SK-N-SH (cell line): Measurements from ENCODE around the gene ZNF334. TPM values are rescaled to one million over a fixed set of nuclear protein-coding genes. Genes with fewer than 3 reads are reported as not detected.

Experiments used
- CTCF ChIA-PET: fragments of 300-600, 350-600 bp; formaldehyde crosslinking; extraction: SDS; loops from one replicate; lab custom pipeline; 2021; lab: Yijun Ruan, JAX
- POLR2A ChIA-PET: fragments of 350-600 bp; sonication (Branson Sonifier 250); formaldehyde crosslinking; extraction: SDS; loops from one replicate; lab custom pipeline; 2020; ENCODE audit warnings: antibody characterized with exemption, inconsistent platforms; lab: Yijun Ruan, JAX
- DNase-seq: peaks from one replicate; pipeline ENCODE4 v3.0.0; 2012
- H2AFZ ChIP-seq: fragments of 200-600 bp; sonication (generic); 2 replicates; pipeline ENCODE4 v1.8.1; 2016; ENCODE audit warnings: antibody characterized with exemption, mild to moderate bottlenecking, low read depth
- H3F3A ChIP-seq: fragments of 200-600 bp; sonication (generic); replicated peaks from 2 replicates; pipeline ENCODE3; 2016; ENCODE audit warnings: antibody characterized with exemption, mild to moderate bottlenecking; ENCODE audit not compliant: insufficient read depth
- H3K27ac ChIP-seq, 2 experiments: fragments of 200-500 bp in 1 of 2; fragments of 200-600 bp in 1 of 2; sonication (Bioruptor generic) in 1 of 2; sonication (generic), shearing (Covaris generic) in 1 of 2; 2 replicates each; pipeline versions ENCODE4 v1.5.1 to v1.6.1; 2014 to 2016; ENCODE audit warnings: low read depth in 2 of 2, inconsistent platforms in 1 of 2, low read length in 1 of 2, mild to moderate bottlenecking in 1 of 2, mixed read lengths in 1 of 2
- H3K27me3 ChIP-seq: fragments of 200-600 bp; sonication (generic), shearing (Covaris generic); 2 replicates; pipeline ENCODE4 v1.6.1; 2016; ENCODE audit warnings: mixed run types; ENCODE audit not compliant: insufficient read depth
- H3K36me3 ChIP-seq, 2 experiments: fragments of 200-500 bp in 1 of 2; fragments of 200-600 bp in 1 of 2; sonication (Bioruptor generic) in 1 of 2; sonication (generic) in 1 of 2; replicated peaks in 1 of 2; 2 replicates each; pipeline versions ENCODE3 to v1.5.1; 2014 to 2016; ENCODE audit warnings: low read length in 1 of 2, mild to moderate bottlenecking in 1 of 2; ENCODE audit not compliant: insufficient read depth in 2 of 2, control insufficient read depth in 1 of 2
- H3K4me1 ChIP-seq, 2 experiments: fragments of 200-500 bp in 1 of 2; fragments of 200-600 bp in 1 of 2; sonication (Bioruptor generic) in 1 of 2; sonication (generic), shearing (Covaris generic) in 1 of 2; 2 replicates each; pipeline versions ENCODE4 v1.5.1 to v1.6.1; 2014 to 2016; ENCODE audit warnings: low read depth in 1 of 2, low read length in 1 of 2, mixed run types in 1 of 2; ENCODE audit not compliant: insufficient read depth in 2 of 2, control insufficient read depth in 1 of 2
- H3K4me2 ChIP-seq: fragments of 200-600 bp; sonication (generic), shearing (Covaris generic); 2 replicates; pipeline ENCODE4 v1.6.1; 2017; ENCODE audit warnings: mixed run types
- H3K4me3 ChIP-seq, 2 experiments: fragments of 200-500 bp in 1 of 2; fragments of 200-600 bp in 1 of 2; sonication (Bioruptor generic) in 1 of 2; sonication (generic), shearing (Covaris generic) in 1 of 2; 2 replicates each; pipeline versions ENCODE4 v1.5.1 to v1.8.1; 2014 to 2016; ENCODE audit warnings: low read depth in 2 of 2, inconsistent platforms in 1 of 2, low read length in 1 of 2, mild to moderate bottlenecking in 1 of 2, mixed read lengths in 1 of 2, moderate library complexity in 1 of 2
- H3K79me2 ChIP-seq: fragments of 200-600 bp; sonication (generic); 2 replicates; pipeline ENCODE4 v1.8.1; 2017; ENCODE audit warnings: mild to moderate bottlenecking; ENCODE audit not compliant: insufficient read depth
- H3K9ac ChIP-seq: fragments of 200-600 bp; sonication (generic); 2 replicates; pipeline ENCODE4 v1.6.1; 2017; ENCODE audit warnings: mixed run types
- H3K9me2 ChIP-seq: fragments of 200-600 bp; sonication (generic); 2 replicates; pipeline ENCODE4 v1.6.1; 2017; ENCODE audit warnings: mixed run types
- H3K9me3 ChIP-seq: fragments of 200-600 bp; sonication (generic); 2 replicates; pipeline ENCODE4 v1.6.1; 2017; ENCODE audit warnings: mixed run types, mild to moderate bottlenecking, moderate library complexity
- H4K20me1 ChIP-seq: fragments of 200-600 bp; sonication (generic); 2 replicates; pipeline ENCODE4 v1.6.1; 2017; ENCODE audit warnings: mild to moderate bottlenecking, mixed run types; ENCODE audit not compliant: insufficient read depth
- ELF1 ChIP-seq: IDR thresholded peaks from 2 replicates; pipeline ENCODE4 v1.4.0; 2012
- FOSL2 ChIP-seq: IDR thresholded peaks from 2 replicates; pipeline ENCODE4 v1.4.0; 2012; ENCODE audit warnings: low read depth, mild to moderate bottlenecking, moderate library complexity, borderline replicate concordance
- FOXJ3 ChIP-seq: sonication (generic); formaldehyde crosslinking; IDR thresholded peaks from 2 replicates; pipeline ENCODE4 v1.5.1; 2020; ENCODE audit warnings: mild to moderate bottlenecking, missing genetic modification reagents
- GATA2 ChIP-seq: sonication (generic); formaldehyde crosslinking; IDR thresholded peaks from 2 replicates; pipeline ENCODE4 v1.5.0; 2020; ENCODE audit warnings: mild to moderate bottlenecking, missing genetic modification reagents
- JUND ChIP-seq: IDR thresholded peaks from 2 replicates; pipeline ENCODE4 v1.4.0; 2012
- MAX ChIP-seq: IDR thresholded peaks from 2 replicates; pipeline ENCODE4 v1.4.0; 2012; ENCODE audit warnings: low read depth
- MEF2A ChIP-seq: IDR thresholded peaks from 2 replicates; pipeline ENCODE4 v1.4.0; 2012; ENCODE audit warnings: low read depth, borderline replicate concordance
- NRF1 ChIP-seq: IDR thresholded peaks from 2 replicates; pipeline ENCODE4 v1.6.1; 2012; ENCODE audit warnings: low read depth, mild to moderate bottlenecking, low read length
- RCOR1 ChIP-seq: fragments of 150-350 bp; IDR thresholded peaks from 2 replicates; pipeline ENCODE4 v1.6.1; 2017; ENCODE audit warnings: antibody characterized with exemption, low read length
- SIN3A ChIP-seq: IDR thresholded peaks from 2 replicates; pipeline ENCODE4 v1.6.1; 2012; ENCODE audit warnings: low read depth, mild to moderate bottlenecking, low read length, moderate library complexity, borderline replicate concordance
- TEAD4 ChIP-seq: IDR thresholded peaks from 2 replicates; pipeline ENCODE4 v1.4.0; 2012; ENCODE audit warnings: mild to moderate bottlenecking, borderline replicate concordance; ENCODE audit not compliant: insufficient read depth
- USF2 ChIP-seq: fragments of 150-350 bp; IDR thresholded peaks from 2 replicates; pipeline ENCODE4 v1.6.1; 2017; ENCODE audit warnings: antibody characterized with exemption, low read length, low read depth, borderline replicate concordance
- YY1 ChIP-seq: IDR thresholded peaks from 2 replicates; pipeline ENCODE4 v1.4.0; 2012; ENCODE audit warnings: low read depth, mild to moderate bottlenecking
- WGBS: methylation state at CpG from one replicate; pipeline ENCODE4 v1.1.6; 2017; ENCODE audit warnings: low lambda C conversion rate; 5-methylcytosine and 5-hydroxymethylcytosine counted together
- polyA plus RNA-seq, 3 experiments: library from polyadenylated mRNA; depleted of rRNA; stranded (reverse); fragments of >200 nt; gene quantifications; 2 replicates each; pipeline ENCODE4 v1.2.3, GENCODE V29; 2012
- TF ChIP-seq, protein P1 (sequence below): IDR thresholded peaks from 2 replicates; pipeline ENCODE4 v1.4.0; 2012; ENCODE audit warnings: low read depth, borderline replicate concordance
- TF ChIP-seq, protein P2 (sequence below): IDR thresholded peaks from 2 replicates; pipeline ENCODE4 v1.4.0; 2012; ENCODE audit warnings: low read depth, borderline replicate concordance
- TF ChIP-seq, protein P3 (sequence below): IDR thresholded peaks from 2 replicates; pipeline ENCODE4; 2012

ZNF334 gene
- polyA plus RNA-seq, 1 of the 3 experiments (the other 2 are of a cell fraction), result 4.5 TPM

- Histone ChIP-seq H3K27me3 (no peaks in the 10 kb centered on the region), H3K9ac (no peak overlapping the region), H3K4me1 (no peaks in the 10 kb centered on the region), H3K4me2 (no peak overlapping the region), H3K9me2 (no peaks in the 10 kb centered on the region), H3K79me2 (no peaks in the 10 kb centered on the region), H3F3A (no peaks in the 10 kb centered on the region), H3K9me3 (no peaks in the 10 kb centered on the region), H4K20me1 (no peaks in the 10 kb centered on the region), H3K27ac (no peak overlapping the region), H2AFZ (no peak overlapping the region), H3K4me3 (no peak overlapping the region), H3K36me3 (no peaks in the 10 kb centered on the region)
- no peak for TF ChIP-seq ELF1
- TF ChIP-seq YY1, result no peak
- TF ChIP-seq, protein P1, sequence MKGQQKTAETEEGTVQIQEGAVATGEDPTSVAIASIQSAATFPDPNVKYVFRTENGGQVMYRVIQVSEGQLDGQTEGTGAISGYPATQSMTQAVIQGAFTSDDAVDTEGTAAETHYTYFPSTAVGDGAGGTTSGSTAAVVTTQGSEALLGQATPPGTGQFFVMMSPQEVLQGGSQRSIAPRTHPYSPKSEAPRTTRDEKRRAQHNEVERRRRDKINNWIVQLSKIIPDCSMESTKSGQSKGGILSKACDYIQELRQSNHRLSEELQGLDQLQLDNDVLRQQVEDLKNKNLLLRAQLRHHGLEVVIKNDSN, result no peak
- no peak for TF ChIP-seq SIN3A
- TF ChIP-seq, protein P2, sequence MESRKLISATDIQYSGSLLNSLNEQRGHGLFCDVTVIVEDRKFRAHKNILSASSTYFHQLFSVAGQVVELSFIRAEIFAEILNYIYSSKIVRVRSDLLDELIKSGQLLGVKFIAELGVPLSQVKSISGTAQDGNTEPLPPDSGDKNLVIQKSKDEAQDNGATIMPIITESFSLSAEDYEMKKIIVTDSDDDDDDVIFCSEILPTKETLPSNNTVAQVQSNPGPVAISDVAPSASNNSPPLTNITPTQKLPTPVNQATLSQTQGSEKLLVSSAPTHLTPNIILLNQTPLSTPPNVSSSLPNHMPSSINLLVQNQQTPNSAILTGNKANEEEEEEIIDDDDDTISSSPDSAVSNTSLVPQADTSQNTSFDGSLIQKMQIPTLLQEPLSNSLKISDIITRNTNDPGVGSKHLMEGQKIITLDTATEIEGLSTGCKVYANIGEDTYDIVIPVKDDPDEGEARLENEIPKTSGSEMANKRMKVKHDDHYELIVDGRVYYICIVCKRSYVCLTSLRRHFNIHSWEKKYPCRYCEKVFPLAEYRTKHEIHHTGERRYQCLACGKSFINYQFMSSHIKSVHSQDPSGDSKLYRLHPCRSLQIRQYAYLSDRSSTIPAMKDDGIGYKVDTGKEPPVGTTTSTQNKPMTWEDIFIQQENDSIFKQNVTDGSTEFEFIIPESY, result no peak
- TF ChIP-seq MEF2A, result no peak
- TF ChIP-seq, protein P3, sequence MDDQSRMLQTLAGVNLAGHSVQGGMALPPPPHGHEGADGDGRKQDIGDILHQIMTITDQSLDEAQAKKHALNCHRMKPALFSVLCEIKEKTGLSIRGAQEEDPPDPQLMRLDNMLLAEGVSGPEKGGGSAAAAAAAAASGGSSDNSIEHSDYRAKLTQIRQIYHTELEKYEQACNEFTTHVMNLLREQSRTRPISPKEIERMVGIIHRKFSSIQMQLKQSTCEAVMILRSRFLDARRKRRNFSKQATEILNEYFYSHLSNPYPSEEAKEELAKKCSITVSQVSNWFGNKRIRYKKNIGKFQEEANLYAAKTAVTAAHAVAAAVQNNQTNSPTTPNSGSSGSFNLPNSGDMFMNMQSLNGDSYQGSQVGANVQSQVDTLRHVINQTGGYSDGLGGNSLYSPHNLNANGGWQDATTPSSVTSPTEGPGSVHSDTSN, result no peak
- TF ChIP-seq USF2, result no peak
- TF ChIP-seq GATA2 (CRISPR knock-in tag), result no peak
- TF ChIP-seq TEAD4, result no peak
- no peak for TF ChIP-seq FOXJ3
- TF ChIP-seq NRF1, result no peak
- no peak for TF ChIP-seq RCOR1
- no peak for TF ChIP-seq FOSL2
- no peak for TF ChIP-seq MAX
- TF ChIP-seq JUND, result no peak
- CTCF ChIA-PET, result interaction anchor here (0.6 to 10.0 kb wide), 14 partner anchors 9 to 623 kb away, joined by 3 to 116 read pairs (median 4); partner anchors contain the start of gene TP53RK
- 43% methylated on average over 4 of the region's 4 CpGs for WGBS
- no peak for DNase-seq
- POLR2A ChIA-PET, result no interaction called here
Observed at GRCh38 chr20:46520540-46520939, 7.2 kb upstream of the ZNF334 start.
